NOMO-1 treated with dmso at 0.1 percent for 144 hours (cell line): ENCODE data around the gene HSFX1.

Source experiments
- DNase-seq: peaks from one replicate; lab custom pipeline; 2025; ENCODE audit not compliant: unreplicated experiment; lab: John Stamatoyannopoulos, UW

The HSFX1 gene

GRCh38 chrX:149804102-149804501 lies 30.2 kb downstream of the HSFX1 start:
- no peak for DNase-seq

DNA sequence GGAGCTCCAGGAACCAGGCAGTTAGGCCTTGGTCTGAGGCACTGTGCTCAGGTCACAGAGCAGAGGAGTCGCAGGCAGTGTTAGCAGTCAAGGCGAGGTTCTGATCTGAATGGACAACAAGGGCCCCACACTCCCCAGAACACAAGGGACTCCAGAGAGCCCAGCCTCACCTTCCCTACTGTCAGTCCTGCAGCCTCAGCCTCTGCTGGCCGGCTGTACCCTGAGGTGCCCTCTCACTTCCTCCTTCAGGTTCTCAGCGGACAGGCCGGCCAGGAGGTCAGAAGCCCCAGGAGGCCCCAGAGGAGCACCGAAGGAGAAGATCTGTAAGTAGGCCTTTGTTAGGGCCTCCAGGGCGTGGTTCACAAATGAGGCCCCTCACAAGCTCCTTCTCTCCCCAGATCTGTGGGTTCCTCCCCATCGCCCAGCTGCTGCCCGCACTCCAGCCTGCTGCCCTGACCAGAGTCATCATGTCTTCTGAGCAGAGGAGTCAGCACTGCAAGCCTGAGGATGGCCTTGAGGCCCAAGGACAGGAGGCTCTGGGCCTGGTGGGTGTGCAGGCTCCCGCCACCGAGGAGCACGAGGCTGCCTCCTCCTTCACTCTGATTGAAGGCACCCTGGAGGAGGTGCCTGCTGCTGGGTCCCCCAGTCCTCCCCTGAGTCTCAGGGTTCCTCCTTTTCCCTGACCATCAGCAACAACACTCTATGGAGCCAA lies 34.0 kb downstream of the HSFX1 start:
- DNase-seq, result no peak

DNA sequence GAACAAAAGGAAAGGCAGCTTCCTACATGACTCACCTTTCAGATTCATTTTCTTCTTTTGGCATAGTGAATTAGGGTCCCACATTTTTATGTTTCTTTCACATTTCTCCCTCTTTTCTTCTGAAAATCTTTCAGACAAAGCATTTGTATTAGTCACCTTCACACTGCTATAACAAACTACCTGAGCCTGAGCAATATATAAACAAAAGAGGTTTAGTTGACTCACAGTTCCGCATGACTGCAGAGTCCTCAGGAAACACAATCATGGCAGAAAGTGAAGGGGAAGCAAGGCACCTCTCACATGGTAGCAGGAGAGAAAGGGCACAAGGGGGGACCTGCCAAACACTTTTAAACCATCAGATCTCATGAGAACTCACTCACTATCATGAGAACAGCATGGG lies 44.8 kb downstream of the HSFX1 start:
- DNase-seq, result no peak

GRCh38 chrX:149819371-149819770 lies 45.5 kb downstream of the HSFX1 start:
- DNase-seq, result no peak

DNA sequence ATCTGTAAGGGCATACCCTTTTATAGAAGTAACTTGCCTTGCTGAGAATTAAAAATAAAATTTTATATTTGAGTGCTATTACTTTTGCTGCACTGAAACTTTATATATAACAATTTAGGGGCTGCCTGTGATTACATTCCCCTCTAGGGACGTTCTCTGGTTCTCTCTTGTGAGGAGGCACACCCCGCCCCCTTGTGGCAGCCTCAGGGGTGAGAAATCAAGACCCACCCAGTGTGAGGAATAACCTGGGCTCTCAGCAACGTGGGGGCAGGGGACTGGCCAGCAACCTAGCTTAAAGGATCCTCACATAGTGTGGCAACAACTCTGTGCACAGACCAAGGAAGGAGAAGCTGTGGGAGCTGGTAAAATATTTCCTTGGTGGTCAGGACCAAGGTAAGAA lies 51.6 kb downstream of the HSFX1 start:
- DNase-seq, result no peak
